H1 (cell line): ENCODE measurements around the gene TCF4.

Source experiments
- CHD2 ChIP-seq: IDR thresholded peaks from 2 replicates; pipeline ENCODE4 v1.6.1; 2012; ENCODE audit warnings: low read length, improper control_type of control experiment
- CREB1 ChIP-seq: IDR thresholded peaks from 2 replicates; pipeline ENCODE4 v1.6.1; 2012; ENCODE audit warnings: inconsistent platforms
- CTCF ChIP-seq, 3 experiments: IDR thresholded peaks; 1 replicate in 2 of 3; 2 replicates in 1 of 3; pipeline versions ENCODE4 v1.5.1 to v1.6.1; 2011; ENCODE audit warnings: low read length in 3 of 3, mild to moderate bottlenecking in 3 of 3, inconsistent platforms in 2 of 3, low read depth in 1 of 3, moderate library complexity in 1 of 3; ENCODE audit not compliant: insufficient read depth in 1 of 3; ENCODE audit errors: control extremely low read depth in 1 of 3
- HDAC6 ChIP-seq: IDR thresholded peaks from one replicate; pipeline ENCODE4 v1.7.1; 2012; ENCODE audit warnings: low read depth, mild to moderate bottlenecking, inconsistent platforms, low read length, moderate library complexity
- MAFK ChIP-seq: IDR thresholded peaks from 2 replicates; pipeline ENCODE4 v1.6.1; 2012; ENCODE audit warnings: low read depth, mild to moderate bottlenecking, improper control_type of control experiment, low read length
- POLR2A ChIP-seq, 2 experiments: IDR thresholded peaks; 1 replicate in 1 of 2; 2 replicates in 1 of 2; pipeline ENCODE4 v1.6.1; 2011; ENCODE audit warnings: low read depth in 2 of 2, low read length in 2 of 2, mild to moderate bottlenecking in 2 of 2; ENCODE audit errors: control extremely low read depth in 1 of 2
- POLR2AphosphoS5 ChIP-seq: IDR thresholded peaks from 2 replicates; pipeline ENCODE4 v1.6.1; 2011; ENCODE audit warnings: low read depth, low read length
- SIN3A ChIP-seq, 2 experiments: IDR thresholded peaks in 1 of 2; conservative IDR thresholded peaks in 1 of 2; 2 replicates each; pipeline ENCODE4 v1.6.1; 2011 to 2012; ENCODE audit warnings: low read length in 2 of 2, improper control_type of control experiment in 1 of 2, low read depth in 1 of 2, mild to moderate bottlenecking in 1 of 2
- TAF1 ChIP-seq: IDR thresholded peaks from 2 replicates; pipeline ENCODE4 v1.6.1; 2011; ENCODE audit warnings: mild to moderate bottlenecking, low read depth, low read length
- TBP ChIP-seq: IDR thresholded peaks from 2 replicates; pipeline ENCODE4 v1.6.1; 2011; ENCODE audit warnings: low read depth, low read length, improper control_type of control experiment

GRCh38 chr18:55421615-55422419 lies 166.2 kb downstream of the TCF4 start:
- no peak for TF ChIP-seq POLR2A (IDR thresholded peaks at IDR 0.05; ENCODE audit: control extremely low read depth in 1 of 2, low read depth in 2 of 2, low read length in 2 of 2)
- no peak for TF ChIP-seq CHD2
- TF ChIP-seq CREB1 = no peak
- no peak for TF ChIP-seq TBP
- no peak for TF ChIP-seq SIN3A (conservative IDR thresholded peaks at IDR 0.05 in 1 of 2, IDR thresholded peaks at IDR 0.05 in 1 of 2; ENCODE audit: low read depth in 1 of 2, low read length in 2 of 2)
- no peak for TF ChIP-seq POLR2AphosphoS5
- no peak for TF ChIP-seq CTCF (IDR thresholded peaks at IDR 0.05; ENCODE audit: control extremely low read depth in 1 of 3, insufficient read depth in 1 of 3, low read depth in 1 of 3, low read length in 3 of 3)
- no peak for TF ChIP-seq HDAC6
- no peak for TF ChIP-seq TAF1
- TF ChIP-seq MAFK = no peak
